GM12801 (cell line): ENCODE data around the gene RFTN1.

Experiments
- CTCF ChIP-seq: IDR thresholded peaks from one replicate; pipeline ENCODE4 v1.5.1; 2011; ENCODE audit warnings: control low read depth; ENCODE audit not compliant: insufficient read length; ENCODE audit errors: extremely low read depth

RFTN1 gene

DNA sequence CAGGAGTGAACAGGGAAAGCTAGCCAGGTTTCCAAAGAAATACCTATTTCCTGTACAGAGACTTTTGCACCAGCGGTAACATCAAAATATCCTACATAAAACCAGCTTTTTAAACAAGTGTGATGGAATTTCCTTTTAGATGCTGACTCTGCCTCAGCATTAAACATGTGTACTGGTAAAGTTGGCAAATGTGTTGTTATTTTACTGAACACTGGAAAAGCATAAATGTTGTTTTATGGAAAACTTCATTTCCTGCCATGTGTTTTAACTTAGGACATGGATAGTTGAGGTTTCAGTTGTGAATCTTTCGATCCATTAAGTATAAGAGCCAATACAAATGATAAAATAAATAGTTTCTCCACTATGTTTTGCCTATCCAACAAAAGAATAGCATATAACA lies 232.8 kb downstream of the RFTN1 start:
- no peak for TF ChIP-seq CTCF

DNA sequence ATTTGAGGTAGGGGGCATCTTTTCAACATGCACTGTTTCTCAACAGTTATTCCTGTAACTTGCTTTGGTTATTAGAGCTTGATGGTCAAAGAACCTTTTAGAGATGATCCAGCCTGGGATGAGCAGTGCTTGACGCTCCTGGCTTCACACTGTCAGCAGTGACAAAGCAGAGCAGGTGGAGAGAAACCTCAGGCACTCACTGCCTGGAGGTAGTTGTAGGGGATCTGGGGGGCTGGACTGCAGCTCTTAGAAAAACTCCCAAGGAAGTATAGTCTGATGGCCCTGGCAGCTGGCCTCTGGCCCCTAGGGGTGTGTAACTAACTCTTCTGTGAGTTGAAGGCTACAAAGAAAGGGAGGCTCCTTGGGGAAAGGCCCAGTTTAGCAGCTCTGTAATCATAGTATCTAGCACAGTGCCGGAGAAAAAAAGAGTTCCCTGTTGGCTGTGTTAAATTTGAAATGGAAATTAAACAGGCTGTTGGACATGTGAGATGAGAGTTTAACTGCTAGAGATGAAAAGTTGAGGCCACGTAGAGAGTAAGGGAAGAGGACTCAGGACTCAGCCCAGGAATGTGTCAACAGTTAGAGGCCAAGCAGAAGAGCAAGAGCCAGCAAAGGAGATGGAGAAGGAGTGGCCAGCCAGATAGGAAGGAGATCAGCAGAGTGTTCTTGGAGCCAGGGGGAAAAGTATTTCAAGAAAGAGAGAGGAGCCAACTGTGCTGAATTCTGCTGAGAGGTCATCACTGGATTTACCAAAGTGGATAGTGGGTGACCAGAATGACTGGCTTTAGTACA lies 234.3 kb downstream of the RFTN1 start:
- TF ChIP-seq CTCF = no peak

DNA sequence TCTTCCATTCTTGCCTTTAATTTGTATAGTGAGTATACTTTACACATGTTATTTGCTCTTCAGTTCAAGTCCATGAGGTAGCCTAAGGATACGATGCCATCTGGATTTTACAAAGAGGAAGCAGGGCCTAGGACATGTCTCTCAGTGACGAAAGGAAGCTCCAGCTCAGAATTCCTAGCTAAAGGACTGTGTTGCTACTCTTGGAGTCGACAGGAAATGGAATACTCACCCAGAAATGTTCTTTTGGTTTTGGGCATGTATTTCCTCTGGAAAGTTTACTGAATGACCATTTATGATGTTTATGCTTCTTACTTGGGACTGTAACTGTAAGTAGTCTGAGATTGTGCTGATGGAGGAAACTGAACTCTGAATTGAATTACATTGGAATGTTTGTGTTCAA lies 236.0 kb downstream of the RFTN1 start:
- no peak for TF ChIP-seq CTCF

DNA sequence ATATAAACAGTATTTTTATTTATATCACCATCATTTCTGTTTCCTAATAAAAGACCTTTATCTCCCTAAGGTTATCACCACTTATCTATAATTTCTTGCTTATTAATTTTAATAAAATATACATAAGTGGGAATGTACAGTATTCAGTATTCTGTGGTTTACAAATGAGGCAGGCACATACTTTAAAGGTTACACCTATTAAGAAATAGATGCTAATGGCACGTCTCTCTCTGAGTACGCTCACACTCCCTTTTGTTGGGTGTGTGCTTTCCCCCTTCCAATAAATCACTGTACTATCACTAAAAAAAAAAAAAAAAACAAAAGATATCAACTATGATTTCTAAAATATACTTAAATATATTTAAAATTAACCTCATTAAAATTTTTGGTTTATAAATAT lies 239.6 kb downstream of the RFTN1 start:
- TF ChIP-seq CTCF = no peak

GRCh38 chr3:16272588-16272987 lies 240.9 kb downstream of the RFTN1 start:
- no peak for TF ChIP-seq CTCF

GRCh38 chr3:16270855-16271254 lies 242.6 kb downstream of the RFTN1 start:
- no peak for TF ChIP-seq CTCF

- TF ChIP-seq CTCF = no peak
Observed at GRCh38 chr3:16266714-16267113, 246.8 kb downstream of the RFTN1 start.
